Cardiac muscle cell (in vitro differentiated cells and primary cell): ENCODE results near the gene SFT2D2. TPM values are rescaled to one million over a fixed set of nuclear protein-coding genes. Genes with fewer than 3 reads are reported as not detected.
A peak's percentile ranks its signal among the peaks of the same experiment; 100 is the strongest.

Source experiments
- DNase-seq, 2 donors: peaks; one replicate each; pipeline versions ENCODE4 v3.0.0 to v3.0.0-alpha.2; 2010 to 2017; ENCODE audit warnings: low read depth in 1 of 2, low spot score in 1 of 2
- H3K27ac ChIP-seq: fragments of 200-600 bp; sonication (generic); 2 replicates; pipeline ENCODE4 v1.5.1; 2016
- H3K27me3 ChIP-seq: fragments of 200-600 bp; sonication (generic); 2 replicates; pipeline ENCODE4 v1.6.0; 2016; ENCODE audit warnings: control low read depth
- H3K36me3 ChIP-seq: fragments of 200-600 bp; sonication (generic); 2 replicates; pipeline ENCODE4 v1.5.1; 2016; ENCODE audit warnings: control low read depth
- H3K4me1 ChIP-seq: fragments of 200-600 bp; sonication (generic); 2 replicates; pipeline ENCODE4 v1.8.1; 2017; ENCODE audit warnings: low read depth, mild to moderate bottlenecking, mixed run types
- H3K4me3 ChIP-seq: fragments of 200-600 bp; sonication (generic); 2 replicates; pipeline ENCODE4 v1.5.1; 2016; ENCODE audit warnings: mild to moderate bottlenecking
- H3K9me3 ChIP-seq: fragments of 200-600 bp; sonication (generic); 2 replicates; pipeline ENCODE4 v1.5.1; 2017; ENCODE audit warnings: low read depth, mild to moderate bottlenecking, control low read depth
- CTCF ChIP-seq: IDR thresholded peaks from 2 replicates; pipeline ENCODE4 v1.5.1; 2012; ENCODE audit warnings: low read depth, mild to moderate bottlenecking, low read length
- polyA plus RNA-seq: library from polyadenylated mRNA; unstranded; fragments of >200 nt; fragmentation: Nextera tagmentation; extraction: Ambion mirVana; gene quantifications from 2 replicates; pipeline ENCODE4 v1.2.1, GENCODE V29; 2016
- total RNA-seq: library from RNA; depleted of rRNA; stranded (reverse); fragments of >200 nt; gene quantifications from 2 replicates; pipeline ENCODE4 v1.2.3, GENCODE V29; 2016

The SFT2D2 gene
- total and polyA plus RNA-seq, 2 experiments from 2014 or later, result 20.7 to 25.6 TPM

- Histone ChIP-seq H3K27me3 (no peaks in the 10 kb centered on the region), H3K4me1 (no peaks in the 10 kb centered on the region), H3K9me3 (no peaks in the 10 kb centered on the region), H3K4me3 (no peak overlapping the region), H3K36me3 (peaks cover 12% of the 10 kb centered on the region), H3K27ac (no peak overlapping the region)
- no peak for DNase-seq
- no peak for TF ChIP-seq CTCF
Measured at GRCh38 chr1:168245042-168245441, 19.2 kb downstream of the SFT2D2 start.

GRCh38 chr1:168246506-168246905, 20.7 kb downstream of the SFT2D2 start:
- Histone ChIP-seq H3K9me3 (no peaks in the 10 kb centered on the region), H3K27ac (no peak overlapping the region), H3K36me3 (peaks cover 12% of the 10 kb centered on the region), H3K27me3 (no peaks in the 10 kb centered on the region), H3K4me3 (no peak overlapping the region), H3K4me1 (no peaks in the 10 kb centered on the region)
- TF ChIP-seq CTCF, result no peak
- peak in 1 of 2 donors; percentile 28 for DNase-seq

- TF ChIP-seq CTCF, result no peak
- no peaks in the 10 kb centered on the region for H3K27me3 ChIP-seq
- H3K27ac ChIP-seq, result no peak overlapping the region
- H3K4me3 ChIP-seq, result no peak overlapping the region
- DNase-seq, result no peak
- no peaks in the 10 kb centered on the region for H3K9me3 ChIP-seq
- no peaks in the 10 kb centered on the region for H3K4me1 ChIP-seq
- H3K36me3 ChIP-seq, result no peaks in the 10 kb centered on the region
Measured at GRCh38 chr1:168252204-168252733, 26.5 kb downstream of the SFT2D2 start.

GRCh38 chr1:168256164-168256563, 30.4 kb downstream of the SFT2D2 start:
- no peaks in the 10 kb centered on the region for H3K4me1 ChIP-seq
- H3K36me3 ChIP-seq, result no peaks in the 10 kb centered on the region
- no peak overlapping the region for H3K27ac ChIP-seq
- H3K4me3 ChIP-seq, result no peak overlapping the region
- no peaks in the 10 kb centered on the region for H3K9me3 ChIP-seq
- no peaks in the 10 kb centered on the region for H3K27me3 ChIP-seq
- no peak for TF ChIP-seq CTCF
- DNase-seq, result no peak

GRCh38 chr1:168257397-168257796, 31.6 kb downstream of the SFT2D2 start:
- Histone ChIP-seq H3K36me3 (no peaks in the 10 kb centered on the region), H3K27me3 (no peaks in the 10 kb centered on the region), H3K27ac (no peak overlapping the region), H3K9me3 (no peaks in the 10 kb centered on the region), H3K4me3 (no peak overlapping the region), H3K4me1 (no peaks in the 10 kb centered on the region)
- no peak for DNase-seq
- no peak for TF ChIP-seq CTCF

- Histone ChIP-seq H3K27me3 (no peaks in the 10 kb centered on the region), H3K27ac (no peak overlapping the region), H3K4me1 (no peaks in the 10 kb centered on the region), H3K9me3 (no peaks in the 10 kb centered on the region), H3K4me3 (no peak overlapping the region), H3K36me3 (no peaks in the 10 kb centered on the region)
- no peak for TF ChIP-seq CTCF
- DNase-seq, result no peak
Measured at GRCh38 chr1:168259567-168259966, 33.8 kb downstream of the SFT2D2 start.
